ENCODE data around the gene PPFIA4.

PPFIA4 gene

DNA sequence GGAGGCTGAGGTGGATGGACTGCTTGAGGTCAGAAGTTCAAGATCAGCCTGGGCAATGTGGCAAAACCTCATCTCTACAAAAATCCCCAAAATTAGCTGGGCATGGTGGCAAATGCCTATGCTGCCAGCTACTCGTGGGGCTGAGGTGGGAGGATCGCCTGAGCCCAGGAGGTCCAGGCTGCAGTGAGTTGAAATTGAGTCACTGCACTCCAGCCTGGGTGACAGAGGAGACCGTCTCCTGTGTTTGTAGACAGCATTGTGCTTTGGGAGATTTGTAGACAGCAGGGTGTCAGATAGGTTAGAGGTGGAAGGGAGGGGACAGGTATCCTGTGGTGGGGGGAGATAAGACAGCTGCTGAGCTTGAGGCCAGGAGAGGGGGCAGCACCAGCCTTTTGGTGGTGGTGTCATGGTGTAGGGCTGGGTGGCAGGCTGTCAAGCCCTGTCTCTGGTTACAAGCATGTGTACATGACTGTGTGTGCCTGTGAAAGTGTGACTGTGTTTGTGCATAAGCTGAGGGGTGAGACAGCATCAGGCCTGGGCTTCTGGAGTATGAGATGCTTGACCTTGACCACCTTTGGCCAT, 15.2 kb downstream of the PPFIA4 start:
- no peak for DNase-seq

DNA sequence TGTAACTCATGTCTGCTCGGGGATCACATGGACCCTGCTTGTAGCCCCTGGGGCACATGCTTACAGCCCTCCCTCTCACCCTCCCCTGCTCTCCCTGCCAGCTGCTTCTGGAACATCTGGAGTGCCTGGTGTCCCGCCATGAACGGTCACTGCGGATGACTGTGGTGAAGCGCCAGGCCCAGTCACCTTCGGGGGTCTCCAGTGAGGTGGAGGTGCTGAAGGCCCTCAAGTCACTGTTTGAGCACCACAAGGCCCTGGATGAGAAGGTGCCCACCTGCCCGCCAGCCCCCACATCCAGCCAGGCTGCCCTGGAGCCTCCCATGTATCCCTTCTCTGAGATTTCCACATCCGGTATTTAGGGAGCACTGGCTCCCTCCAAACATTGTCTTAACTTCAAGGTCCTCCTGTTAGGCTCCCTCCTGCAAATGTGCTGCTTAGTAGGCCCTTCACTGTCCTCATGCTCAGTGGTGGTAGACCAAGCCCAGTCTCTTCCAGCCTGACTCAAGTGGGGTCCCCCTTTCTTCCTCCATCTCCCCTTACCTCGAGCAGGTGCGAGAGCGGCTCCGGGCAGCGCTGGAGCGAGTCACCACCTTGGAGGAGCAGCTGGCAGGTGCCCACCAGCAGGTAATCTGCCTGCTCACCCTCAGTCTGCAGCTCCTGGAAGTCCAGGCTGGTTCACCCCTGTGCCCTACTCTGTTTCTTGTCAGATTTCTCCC, 17.7 kb downstream of the PPFIA4 start:
- no peak for DNase-seq

DNA sequence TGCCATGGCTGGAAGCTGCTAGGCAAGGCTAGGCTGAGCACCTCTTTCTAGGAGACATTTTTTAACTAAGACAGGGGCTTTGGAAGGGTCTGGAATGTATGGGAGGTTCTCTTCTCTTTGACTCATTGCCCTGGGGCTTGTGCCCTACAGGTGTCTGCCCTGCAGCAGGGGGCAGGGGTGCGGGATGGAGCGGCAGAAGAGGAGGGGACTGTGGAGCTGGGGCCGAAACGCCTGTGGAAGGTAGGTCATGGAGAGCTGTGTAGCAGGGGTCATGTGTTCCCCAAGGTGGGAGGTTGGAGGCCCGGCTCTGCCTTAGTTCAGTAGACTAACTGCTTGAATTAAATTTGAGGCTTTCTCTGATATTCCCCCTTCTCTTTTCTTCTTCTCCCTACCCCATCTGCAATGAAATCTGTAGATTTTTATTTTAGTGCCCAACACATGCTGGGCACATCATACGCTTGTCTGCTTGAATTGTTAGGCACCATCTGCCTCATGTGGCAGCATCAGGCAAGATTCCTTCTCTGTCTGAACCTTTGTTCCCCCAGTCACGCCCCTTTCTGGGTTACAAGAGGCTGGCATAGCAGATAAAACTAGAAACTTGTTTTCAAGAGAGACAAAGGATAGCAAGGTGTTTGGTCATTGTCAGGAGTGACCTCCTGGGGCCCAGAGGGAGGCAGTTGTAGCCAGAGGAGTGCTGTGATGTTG, 18.4 kb downstream of the PPFIA4 start:
- no peak for DNase-seq

DNA sequence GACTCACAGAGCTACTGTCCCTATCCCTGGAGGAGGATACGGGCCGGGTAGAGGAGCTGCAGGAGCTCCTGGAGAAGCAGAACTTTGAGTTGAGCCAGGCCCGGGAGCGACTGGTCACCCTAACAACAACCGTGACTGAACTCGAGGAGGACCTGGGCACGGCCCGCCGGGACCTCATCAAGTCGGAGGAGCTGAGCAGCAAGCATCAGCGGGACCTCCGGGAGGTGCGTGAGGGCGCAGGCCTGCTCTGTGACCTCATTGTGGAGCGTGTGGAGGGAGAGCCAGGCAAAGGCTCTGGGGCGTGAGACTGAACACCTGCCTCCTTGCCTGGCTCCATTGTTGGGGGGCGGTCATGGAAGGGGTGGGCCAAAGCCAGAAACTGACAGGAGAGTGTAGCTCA, 19.0 kb downstream of the PPFIA4 start:
- no peak for DNase-seq

DNA sequence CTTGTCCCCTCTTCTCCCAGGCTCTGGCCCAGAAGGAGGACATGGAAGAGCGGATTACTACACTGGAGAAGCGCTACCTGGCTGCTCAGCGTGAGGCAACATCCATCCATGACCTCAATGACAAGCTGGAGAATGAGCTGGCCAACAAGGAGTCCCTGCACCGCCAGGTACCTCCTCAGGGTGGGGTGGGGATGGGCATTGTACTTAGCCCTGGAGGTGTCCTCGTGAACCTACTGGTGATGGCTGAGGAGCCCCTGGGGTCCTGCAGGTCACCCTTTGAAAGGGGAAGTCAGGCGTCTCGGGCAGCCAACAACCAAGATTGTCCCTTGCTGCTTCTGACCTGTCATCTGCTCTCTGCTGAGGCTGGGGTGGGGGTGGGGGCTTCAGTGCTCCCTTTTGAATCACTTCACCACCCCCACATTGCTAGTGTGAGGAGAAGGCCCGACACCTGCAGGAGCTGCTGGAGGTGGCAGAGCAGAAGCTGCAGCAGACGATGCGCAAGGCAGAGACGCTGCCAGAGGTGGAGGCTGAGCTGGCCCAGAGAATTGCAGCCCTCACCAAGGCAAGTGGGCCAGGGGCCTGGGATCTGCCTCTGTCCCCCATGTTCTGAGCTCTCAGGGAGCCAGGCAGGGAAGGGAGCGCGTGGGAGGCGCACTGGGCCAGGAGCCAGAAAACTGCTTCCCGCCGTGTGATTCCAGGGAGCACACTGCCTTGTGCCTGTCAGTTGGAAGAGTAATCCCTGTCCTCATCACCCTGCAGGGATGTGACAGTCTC, 19.7 kb downstream of the PPFIA4 start:
- DNase-seq: no peak

DNA sequence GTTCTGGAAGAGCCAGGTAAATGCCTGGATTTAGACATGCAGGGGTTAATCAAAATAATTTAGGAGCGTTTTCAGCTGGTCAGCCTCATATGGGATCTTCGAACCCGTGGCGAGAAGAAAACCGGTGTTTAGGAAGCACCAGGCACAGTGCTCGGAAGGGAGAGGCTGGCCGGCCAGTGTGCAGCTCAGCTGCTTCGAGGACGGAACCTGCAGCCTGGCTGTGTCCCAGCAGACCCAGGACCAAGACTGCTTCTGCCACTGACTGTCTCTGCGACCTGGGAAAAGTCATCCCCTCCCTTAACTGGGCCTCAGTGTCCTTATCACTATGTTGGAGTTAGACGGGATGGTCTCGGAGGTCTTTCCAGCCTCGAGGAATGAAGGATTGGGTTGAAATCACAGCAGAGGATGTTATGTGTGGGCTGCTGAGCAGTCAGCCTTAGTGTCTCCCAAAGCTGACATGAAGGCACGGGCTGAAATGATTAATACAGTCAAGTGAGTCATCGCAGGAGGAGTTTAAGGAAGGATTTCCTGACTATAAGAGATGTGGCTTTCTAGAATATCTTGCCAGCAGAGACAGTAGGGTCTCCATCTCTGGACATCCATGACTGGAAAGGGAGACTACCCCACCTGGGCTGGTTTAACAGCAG, 20.8 kb downstream of the PPFIA4 start:
- DNase-seq: no peak

DNA sequence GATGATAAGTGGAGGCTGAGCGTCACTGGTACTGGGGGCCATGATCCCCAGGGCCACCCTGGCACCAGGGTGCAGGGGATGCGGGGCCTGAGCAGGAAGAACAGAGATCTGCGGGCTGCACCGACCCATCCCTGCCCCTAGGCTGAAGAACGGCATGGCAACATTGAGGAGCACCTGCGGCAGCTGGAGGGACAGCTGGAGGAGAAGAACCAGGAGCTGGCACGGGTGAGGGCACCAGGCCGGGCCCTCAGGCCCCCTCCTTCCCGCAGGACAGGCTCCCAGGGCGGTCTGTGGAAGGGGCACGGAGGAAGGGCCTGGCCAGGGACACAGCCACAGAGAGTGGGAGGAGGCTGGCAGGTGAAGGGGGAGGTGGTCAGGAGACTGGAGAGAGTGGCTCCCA, 21.8 kb downstream of the PPFIA4 start:
- DNase-seq: no peak

DNA sequence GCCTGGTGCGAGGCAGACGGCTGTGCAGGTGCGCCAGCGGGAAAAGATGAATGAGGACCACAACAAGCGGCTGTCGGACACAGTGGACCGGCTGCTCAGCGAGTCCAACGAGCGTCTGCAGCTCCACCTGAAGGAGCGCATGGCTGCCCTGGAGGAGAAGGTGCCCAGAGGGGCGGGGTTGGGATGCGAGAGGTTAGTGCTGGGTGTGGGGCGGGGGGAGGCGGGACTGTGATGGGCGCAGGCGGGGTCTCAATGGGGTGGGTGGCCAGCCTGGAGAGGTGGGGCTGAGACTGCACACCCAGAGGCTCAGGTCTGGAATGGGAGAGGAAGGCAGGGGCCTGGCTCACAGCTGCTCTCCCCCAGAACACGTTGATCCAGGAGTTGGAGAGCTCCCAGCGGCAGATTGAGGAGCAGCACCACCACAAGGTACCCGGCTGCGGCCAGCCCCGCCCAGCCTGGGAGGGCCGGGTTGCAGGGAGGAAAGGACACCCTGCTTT, 22.3 kb downstream of the PPFIA4 start:
- no peak for DNase-seq

DNA sequence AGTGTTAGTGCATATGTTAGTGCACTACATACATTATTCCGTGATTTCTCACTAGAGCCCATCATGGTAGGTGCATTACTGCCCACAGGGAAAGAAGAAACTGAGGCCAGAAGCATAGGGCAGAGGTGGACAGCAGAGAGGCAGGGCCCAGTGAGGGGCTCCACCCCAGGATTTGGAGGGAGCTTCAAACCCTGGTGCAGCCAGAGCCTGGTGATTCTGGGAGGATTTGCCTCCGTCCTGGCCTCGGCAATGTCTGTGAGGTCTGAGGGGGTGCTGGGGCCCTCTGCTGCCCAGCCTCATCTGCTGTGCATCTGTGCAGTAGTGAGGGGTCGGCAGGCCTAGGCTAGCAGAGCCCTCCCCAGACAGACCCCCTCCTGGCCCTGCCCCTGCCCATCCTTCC, 22.8 kb downstream of the PPFIA4 start:
- DNase-seq: no peak

DNA sequence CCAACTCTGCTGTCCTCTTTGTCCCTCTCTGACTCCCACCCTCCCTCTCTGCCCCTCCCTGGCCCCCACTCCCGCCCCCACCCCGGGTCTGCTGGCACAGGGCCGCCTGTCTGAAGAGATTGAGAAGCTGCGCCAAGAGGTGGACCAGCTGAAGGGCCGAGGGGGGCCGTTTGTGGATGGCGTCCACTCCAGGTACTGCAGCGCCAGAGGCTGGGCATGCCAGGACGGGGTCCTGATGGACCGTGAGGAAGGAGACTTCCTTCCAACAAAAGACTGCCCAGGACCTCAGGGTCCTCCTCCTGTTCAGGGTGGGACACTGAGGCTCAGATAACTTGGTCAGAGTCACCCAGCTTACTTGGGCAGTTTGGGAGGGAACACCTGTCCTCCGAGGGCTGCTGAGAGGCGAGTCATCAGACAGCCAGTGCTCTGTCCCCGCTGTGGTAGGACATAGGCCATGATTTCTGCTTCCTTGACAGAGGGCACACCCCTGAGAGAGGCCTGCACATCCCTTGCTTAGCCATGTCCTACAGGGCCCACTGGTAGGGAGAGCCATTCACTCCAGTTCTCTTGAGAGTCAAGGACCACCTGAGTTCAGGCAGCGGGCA, 23.4 kb downstream of the PPFIA4 start:
- no peak for DNase-seq

DNA sequence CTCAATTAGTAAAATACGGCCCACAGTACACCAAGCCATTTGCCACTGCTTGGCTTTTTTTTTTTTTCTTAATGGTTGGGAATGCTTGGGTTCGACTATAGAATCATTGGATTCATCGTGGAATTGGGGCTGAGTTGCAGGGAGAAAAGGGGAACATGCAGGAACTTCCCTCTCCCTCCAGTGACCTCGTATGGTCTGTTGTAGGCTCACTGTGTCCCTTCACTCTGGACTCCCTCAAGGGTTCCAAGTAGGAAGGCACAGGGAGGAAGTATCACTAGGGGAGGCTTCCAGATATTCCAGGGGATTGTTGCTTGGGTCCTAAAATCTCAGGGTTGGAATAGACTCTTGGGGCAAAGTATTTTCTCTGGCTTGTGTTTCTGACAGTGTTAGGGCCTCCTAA, 24.5 kb downstream of the PPFIA4 start:
- DNase-seq: no peak

DNA sequence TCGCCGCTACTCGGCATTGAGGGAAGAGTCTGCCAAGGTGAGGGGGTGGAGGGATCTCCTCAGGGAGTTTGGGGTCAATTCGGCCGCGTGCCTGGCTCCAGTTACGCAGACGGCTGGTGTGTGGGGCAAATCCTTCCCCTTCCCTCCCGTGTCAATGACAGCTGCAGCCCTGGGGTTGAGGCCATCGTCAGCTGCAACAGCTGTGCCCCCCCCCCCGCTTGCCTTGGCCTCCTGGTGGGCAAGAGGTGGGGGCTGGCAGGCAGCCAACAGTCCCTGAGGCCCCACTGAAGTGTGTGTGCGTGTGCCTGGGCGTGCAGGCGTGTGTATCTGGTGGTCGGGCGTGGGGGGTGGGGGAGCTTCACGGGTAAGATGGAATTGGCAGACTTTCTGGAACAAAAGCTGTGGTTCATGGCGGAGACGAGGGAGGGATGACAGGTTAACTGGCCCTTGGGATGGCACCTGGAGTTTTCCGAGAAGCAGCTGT, 25.6 kb downstream of the PPFIA4 start:
- no peak for DNase-seq

DNA sequence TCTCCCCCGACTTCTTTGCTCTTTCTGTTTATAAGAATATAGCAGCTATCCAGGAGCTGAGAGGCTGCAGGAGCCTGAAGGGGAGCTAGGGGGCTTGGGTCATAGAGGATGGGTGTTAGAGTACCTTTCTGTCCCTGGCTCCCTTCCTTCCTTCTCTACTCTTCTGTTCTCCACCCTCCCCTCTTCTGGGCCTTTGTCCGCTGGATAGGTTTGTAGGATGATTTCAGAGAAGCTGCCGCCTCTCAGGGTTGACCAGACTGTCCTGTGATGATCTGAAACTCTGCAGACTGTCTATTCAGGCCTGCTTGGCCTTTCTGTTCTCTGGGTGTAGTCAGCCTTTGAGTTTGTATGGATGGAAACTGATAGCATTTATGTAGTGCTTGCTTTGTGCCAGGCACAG, 26.3 kb downstream of the PPFIA4 start:
- DNase-seq: no peak

DNA sequence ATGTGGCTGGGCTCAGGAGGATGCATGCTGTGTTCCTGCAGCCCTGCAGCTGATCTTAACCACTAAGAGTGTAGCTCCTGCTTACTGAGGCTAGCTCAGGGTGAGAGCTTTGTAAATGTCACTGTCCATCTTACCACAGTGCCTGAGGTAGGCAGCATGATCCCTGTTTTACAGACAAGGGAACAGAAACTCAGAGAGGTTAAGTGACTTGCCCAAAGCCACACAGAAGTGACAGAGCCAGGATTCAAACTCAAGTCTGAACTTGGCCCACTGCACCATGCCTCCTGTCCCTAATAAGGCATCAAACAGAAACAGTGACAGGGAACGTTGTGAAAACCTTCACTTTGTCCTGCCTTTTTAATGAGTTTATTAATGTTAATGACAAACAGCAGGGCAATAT, 27.9 kb downstream of the PPFIA4 start:
- no peak for DNase-seq

DNA sequence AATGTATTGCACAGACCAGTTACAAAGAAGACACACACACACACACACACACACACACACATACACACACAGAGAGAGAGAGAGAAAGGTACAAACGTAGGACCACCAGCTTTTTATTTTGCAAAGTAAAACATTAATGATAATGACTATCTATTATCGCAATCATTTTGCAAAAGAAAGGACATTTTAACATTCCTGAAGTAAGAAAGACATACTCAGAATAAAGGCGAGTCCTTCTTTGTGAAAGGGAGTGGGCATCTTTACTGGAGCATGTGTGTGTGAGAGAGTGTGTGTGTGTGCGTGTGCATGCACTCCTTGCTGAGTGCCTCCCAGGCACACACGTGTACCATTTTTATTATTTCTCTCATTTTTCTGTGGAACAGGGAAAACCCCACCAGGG, 28.4 kb downstream of the PPFIA4 start:
- DNase-seq: no peak

DNA sequence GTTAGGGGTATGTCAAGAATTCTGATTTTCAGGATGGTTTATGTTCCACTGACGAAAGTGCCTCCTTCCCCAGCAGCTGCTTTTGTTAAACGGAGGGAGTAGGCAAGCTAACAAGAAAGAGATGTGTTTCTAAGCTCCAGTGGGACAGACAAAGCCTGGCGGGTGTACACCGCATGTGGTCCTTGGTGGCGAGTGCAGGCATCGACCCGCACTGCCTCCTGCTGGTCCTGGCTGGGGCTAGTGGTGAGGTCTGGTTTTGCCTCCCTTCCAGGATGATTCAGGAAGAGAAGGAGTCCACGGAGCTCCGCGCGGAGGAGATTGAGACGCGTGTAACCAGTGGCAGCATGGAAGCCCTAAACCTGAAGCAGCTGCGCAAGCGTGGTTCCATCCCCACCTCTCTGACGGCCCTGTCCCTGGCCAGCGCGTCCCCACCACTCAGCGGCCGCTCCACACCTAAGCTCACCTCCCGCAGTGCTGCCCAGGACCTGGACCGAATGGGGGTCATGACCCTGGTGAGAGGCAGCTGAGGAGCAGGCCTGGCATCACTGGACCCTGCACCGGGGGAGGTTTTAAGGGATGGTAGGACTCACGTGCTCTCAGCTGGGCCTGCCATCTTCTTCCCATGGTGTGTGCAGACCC, 29.0 kb downstream of the PPFIA4 start:
- no peak for DNase-seq

DNA sequence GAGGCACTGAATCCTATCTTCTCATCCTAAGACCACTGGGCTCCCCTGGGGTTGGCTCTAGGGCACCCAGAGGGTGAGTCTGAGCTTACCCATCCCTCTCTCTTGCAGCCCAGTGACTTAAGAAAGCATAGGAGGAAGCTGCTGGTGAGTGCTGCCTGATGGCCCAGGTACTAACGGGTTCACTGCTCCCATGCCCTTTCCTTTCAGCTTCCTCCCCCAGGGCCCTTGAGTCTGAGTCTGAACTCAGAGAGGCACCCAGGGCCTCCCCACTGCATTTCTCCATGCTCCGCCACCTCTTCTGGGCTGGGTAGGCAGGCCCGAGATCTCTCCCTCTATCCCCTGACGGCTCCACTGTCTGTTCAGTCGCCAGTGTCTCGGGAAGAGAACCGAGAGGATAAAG, 29.7 kb downstream of the PPFIA4 start:
- DNase-seq: no peak

DNA sequence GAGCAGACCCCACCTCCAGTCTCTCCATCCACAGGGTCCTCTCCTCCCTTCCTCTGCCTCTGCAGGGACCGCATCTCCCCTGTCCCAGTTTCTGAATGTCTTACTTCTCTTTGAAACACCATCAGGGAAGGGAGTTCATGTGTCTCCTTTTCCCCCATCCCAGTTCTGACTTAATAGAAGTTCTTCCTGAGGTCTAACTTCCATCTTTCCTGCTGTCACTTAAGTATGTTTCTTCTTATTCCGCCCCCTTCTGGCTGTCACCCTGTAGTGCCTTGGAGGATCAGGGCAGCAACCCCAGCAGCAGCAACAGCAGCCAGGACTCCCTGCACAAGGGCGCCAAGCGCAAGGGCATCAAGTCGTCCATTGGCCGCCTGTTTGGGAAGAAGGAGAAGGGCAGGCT, 30.2 kb downstream of the PPFIA4 start:
- no peak for DNase-seq

DNA sequence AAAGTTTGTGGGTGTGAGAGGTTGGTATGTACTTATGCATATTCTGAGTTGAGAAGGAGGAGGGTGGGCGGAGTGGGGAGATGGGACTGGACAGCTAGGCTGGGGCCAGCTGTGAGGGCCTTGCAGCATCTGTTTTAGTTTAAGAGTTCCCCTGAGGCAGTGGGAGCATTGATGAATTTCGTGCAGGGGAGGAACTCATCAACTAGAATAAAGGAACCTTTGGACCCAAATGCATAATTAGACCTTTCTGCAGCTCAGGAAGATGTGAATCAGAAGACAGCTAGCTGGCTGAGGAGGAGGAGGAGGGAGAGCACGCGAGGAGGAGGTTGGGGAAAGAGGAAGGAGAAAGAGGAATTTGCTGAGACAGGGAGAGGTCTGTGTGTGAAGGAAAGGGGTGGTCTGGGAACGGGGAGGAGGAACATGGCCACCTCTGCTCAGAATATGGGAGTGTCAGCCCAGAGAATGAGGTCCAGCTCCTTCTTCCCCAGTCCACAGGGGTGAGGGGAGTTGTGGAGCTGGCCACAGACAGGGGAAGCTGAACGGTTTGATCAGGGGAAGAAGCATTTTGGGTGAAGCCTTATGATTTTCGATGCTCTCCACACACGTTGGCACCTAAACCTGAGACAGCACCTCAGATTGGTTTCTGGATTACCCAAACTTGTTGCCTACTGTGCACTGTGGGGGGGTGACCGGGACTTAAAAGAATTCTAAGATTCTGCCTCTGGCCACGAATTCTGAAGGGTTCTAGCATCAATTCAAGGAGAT, 31.8 kb downstream of the PPFIA4 start:
- DNase-seq: no peak

DNA sequence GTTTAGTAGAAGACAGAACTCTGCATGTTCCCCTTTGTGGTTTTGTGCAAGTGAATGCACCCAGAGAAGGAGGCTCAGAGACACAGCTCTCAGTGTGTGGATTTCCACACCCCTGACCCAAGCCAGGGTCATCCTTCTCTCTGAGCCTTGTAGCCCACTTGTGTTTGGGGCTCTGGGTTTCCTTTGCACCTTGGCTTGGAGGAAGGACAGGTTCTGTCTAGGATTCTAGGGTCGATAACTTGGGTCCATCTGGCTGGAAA, 32.3 kb downstream of the PPFIA4 start:
- no peak for DNase-seq

DNA sequence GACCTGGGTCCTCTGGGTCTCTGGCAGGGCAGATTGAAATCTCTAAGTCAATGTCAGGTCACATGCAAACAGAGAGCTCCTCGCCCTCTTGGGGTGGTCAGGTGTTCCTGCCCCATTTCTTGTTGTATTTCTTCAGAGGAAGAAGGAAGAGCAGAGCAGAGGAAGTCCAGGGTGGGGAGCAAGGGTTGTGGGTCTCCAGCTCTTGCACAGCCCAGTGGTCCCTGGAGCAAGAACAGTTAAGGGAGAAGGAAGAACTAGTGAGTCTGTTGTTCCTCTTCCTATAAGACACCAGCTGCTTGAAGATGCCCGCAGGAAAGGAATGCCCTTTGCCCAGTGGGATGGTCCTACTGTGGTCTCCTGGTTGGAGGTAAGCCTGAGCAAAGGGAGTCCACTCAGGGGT, 33.2 kb downstream of the PPFIA4 start:
- DNase-seq: no peak

Data from stimulated activated CD4-positive, alpha-beta T cell treated with anti-CD3 and anti-CD28 coated beads, Interleukin-1b, Interleukin-23, amount 100 ng/mL, for 48 hours (primary cell).